MM.1S (cell line): ENCODE measurements around the gene ASF1A.

ENCODE experiments used
- DNase-seq: peaks from one replicate; pipeline ENCODE4 v3.0.0-alpha.2; 2015
- H2AFZ ChIP-seq: fragments of 300-600 bp; sonication (generic); 2 replicates; pipeline ENCODE4 v1.6.0; 2016; ENCODE audit warnings: antibody characterized with exemption, low read length
- H3F3A ChIP-seq: fragments of 300-600 bp; sonication (generic); 2 replicates; pipeline ENCODE4 v1.6.1; 2016; ENCODE audit warnings: mild to moderate bottlenecking, antibody characterized with exemption, low read length, moderate library complexity, mixed read lengths; ENCODE audit not compliant: insufficient read depth
- H3K27ac ChIP-seq: fragments of 300-600 bp; sonication (generic); 2 replicates; pipeline ENCODE4 v1.5.1; 2016; ENCODE audit warnings: mild to moderate bottlenecking, low read length
- H3K27me3 ChIP-seq: fragments of 300-600 bp; sonication (generic); replicated peaks from 2 replicates; pipeline ENCODE4 v1.6.0; 2016; ENCODE audit warnings: low read length; ENCODE audit not compliant: insufficient read depth
- H3K36me3 ChIP-seq: fragments of 300-600 bp; sonication (generic); replicated peaks from 2 replicates; pipeline ENCODE4 v1.6.1; 2016; ENCODE audit warnings: mild to moderate bottlenecking, low read length, mixed read lengths; ENCODE audit not compliant: insufficient read depth
- H3K4me1 ChIP-seq: fragments of 300-600 bp; sonication (generic); 2 replicates; pipeline ENCODE4 v1.6.1; 2016; ENCODE audit warnings: low read length, mixed read lengths
- H3K4me2 ChIP-seq: fragments of 300-600 bp; sonication (generic); 2 replicates; pipeline ENCODE4 v1.6.0; 2016; ENCODE audit warnings: low read depth, low read length
- H3K4me3 ChIP-seq: fragments of 300-600 bp; sonication (generic); 2 replicates; pipeline ENCODE4 v1.5.1; 2016; ENCODE audit warnings: low read length, mixed read lengths
- H3K79me2 ChIP-seq: fragments of 300-600 bp; sonication (generic); 2 replicates; pipeline ENCODE4 v1.6.1; 2016; ENCODE audit warnings: mixed run types, low read length, mixed read lengths
- H3K9ac ChIP-seq: fragments of 300-600 bp; sonication (generic); 2 replicates; pipeline ENCODE4 v1.6.1; 2016; ENCODE audit warnings: low read length, mixed read lengths
- H3K9me2 ChIP-seq: fragments of 300-600 bp; sonication (generic); replicated peaks from 2 replicates; pipeline ENCODE4 v1.6.1; 2016; ENCODE audit warnings: mild to moderate bottlenecking, low read length, mixed read lengths; ENCODE audit not compliant: insufficient read depth
- H3K9me3 ChIP-seq: fragments of 300-600 bp; sonication (generic); replicated peaks from 2 replicates; pipeline ENCODE4 v1.6.1; 2016; ENCODE audit warnings: mild to moderate bottlenecking, low read length, mixed read lengths; ENCODE audit not compliant: insufficient read depth
- H4K20me1 ChIP-seq: fragments of 300-600 bp; sonication (generic); 2 replicates; pipeline ENCODE4 v1.6.1; 2016; ENCODE audit warnings: mild to moderate bottlenecking, low read length, moderate library complexity, mixed read lengths; ENCODE audit not compliant: insufficient read depth
- CTCF ChIP-seq: fragments of 300-600 bp; sonication (generic); IDR thresholded peaks from 2 replicates; pipeline ENCODE4 v1.5.1; 2016; ENCODE audit warnings: antibody characterized with exemption, low read length, mixed read lengths
- EZH2 ChIP-seq: fragments of 300-600 bp; sonication (generic); optimal IDR thresholded peaks from 2 replicates; pipeline ENCODE3; 2017; ENCODE audit warnings: low read depth, mild to moderate bottlenecking, antibody characterized with exemption, low read length, mixed read lengths
- EZH2phosphoT487 ChIP-seq: fragments of 300-600 bp; sonication (generic); IDR thresholded peaks from 2 replicates; pipeline ENCODE4 v1.6.1; 2018; ENCODE audit warnings: antibody characterized with exemption, low read length

Gene ASF1A

GRCh38 chr6:118953391-118953790 lies 59.4 kb downstream of the ASF1A start:
- H2AFZ ChIP-seq, result no peak overlapping the region
- H3K9ac ChIP-seq, result no peak overlapping the region
- H3K4me1 ChIP-seq, result no peaks in the 10 kb centered on the region
- H3K79me2 ChIP-seq, result no peaks in the 10 kb centered on the region
- no peaks in the 10 kb centered on the region for H3K27me3 ChIP-seq
- TF ChIP-seq EZH2 (no peak), EZH2phosphoT487 (no peak), CTCF (no peak)
- no peaks in the 10 kb centered on the region for H3K9me3 ChIP-seq
- H3K36me3 ChIP-seq, result no peaks in the 10 kb centered on the region
- H3F3A ChIP-seq, result no peaks in the 10 kb centered on the region
- DNase-seq, result no peak
- H3K4me3 ChIP-seq, result no peak overlapping the region
- no peaks in the 10 kb centered on the region for H4K20me1 ChIP-seq
- H3K9me2 ChIP-seq, result no peaks in the 10 kb centered on the region
- no peak overlapping the region for H3K4me2 ChIP-seq
- H3K27ac ChIP-seq, result no peak overlapping the region
